K562 (cell line): ENCODE results near the gene IL12RB1. TPM values are rescaled to one million over a fixed set of nuclear protein-coding genes. Genes with fewer than 3 reads are reported as not detected.

Source experiments
- BCOR ChIP-seq: fragments of 450-650 bp; IDR thresholded peaks from 2 replicates; pipeline ENCODE4 v1.6.1; 2016
- E2F8 ChIP-seq: fragments of 450-650 bp; IDR thresholded peaks from 2 replicates; pipeline ENCODE4 v1.7.1; 2018; ENCODE audit warnings: mild to moderate bottlenecking, low read depth; ENCODE audit not compliant: partially characterized antibody
- GTF2B ChIP-seq: IDR thresholded peaks from 2 replicates; pipeline ENCODE4 v1.6.1; 2011; ENCODE audit not compliant: insufficient read length; ENCODE audit errors: extremely low read depth
- HSF4 ChIP-seq: fragments of 250-450 bp; sonication (Bioruptor Pico); IDR thresholded peaks from 2 replicates; pipeline ENCODE4 v2.1.2; 2022; ENCODE audit warnings: mild to moderate bottlenecking, moderate library complexity, borderline replicate concordance
- LARP7 ChIP-seq: fragments of 450-650 bp; IDR thresholded peaks from 2 replicates; pipeline ENCODE4 v1.6.1; 2016
- NR2F6 ChIP-seq: fragments of 450-650 bp; formaldehyde crosslinking; IDR thresholded peaks from 2 replicates; pipeline ENCODE4 v1.4.0; 2020; ENCODE audit warnings: mild to moderate bottlenecking
- PHB ChIP-seq: fragments of 250-450 bp; sonication (Bioruptor Pico); IDR thresholded peaks from 2 replicates; pipeline ENCODE4 v1.5.0; 2021
- PKNOX1 ChIP-seq: fragments of 450-650 bp; IDR thresholded peaks from 2 replicates; pipeline ENCODE4 v1.6.1; 2016
- PRDM10 ChIP-seq: fragments of 450-650 bp; IDR thresholded peaks from 2 replicates; pipeline ENCODE4 v1.6.1; 2018; ENCODE audit not compliant: partially characterized antibody
- PTRF ChIP-seq: fragments of 450-650 bp; IDR thresholded peaks from 2 replicates; pipeline ENCODE4 v1.6.1; 2016; ENCODE audit warnings: mild to moderate bottlenecking, missing genetic modification characterization, missing compliant biosample characterization
- RHOXF2B ChIP-seq: fragments of 250-450 bp; sonication (Bioruptor Pico); conservative IDR thresholded peaks from 2 replicates; pipeline ENCODE4 v1.5.1; 2021
- SETDB1 ChIP-seq: IDR thresholded peaks from one replicate; pipeline ENCODE4 v1.6.1; 2012; ENCODE audit warnings: low read length, control low read depth, inconsistent platforms
- SLC30A9 ChIP-seq: fragments of 250-450 bp; sonication (Bioruptor Pico); IDR thresholded peaks from 2 replicates; pipeline ENCODE4 v1.8.0; 2022; ENCODE audit warnings: mild to moderate bottlenecking, moderate library complexity
- SMC3 ChIP-seq: conservative IDR thresholded peaks from 2 replicates; pipeline ENCODE4 v1.6.1; 2011; ENCODE audit warnings: low read depth, low read length, improper control_type of control experiment; ENCODE audit not compliant: insufficient read depth
- SNAPC5 ChIP-seq: fragments of 250-450 bp; sonication (Bioruptor Pico); IDR thresholded peaks from 2 replicates; pipeline ENCODE4 v1.8.0; 2021; ENCODE audit warnings: moderate library complexity, mild to moderate bottlenecking, inconsistent platforms
- ZFP36 ChIP-seq: fragments of 150-350 bp; IDR thresholded peaks from 2 replicates; pipeline ENCODE4 v1.6.1; 2018; ENCODE audit warnings: low read length, low read depth; ENCODE audit not compliant: partially characterized antibody
- ZNF124 ChIP-seq: sonication (generic); formaldehyde crosslinking; IDR thresholded peaks from 2 replicates; pipeline ENCODE4 v1.8.1; 2022; ENCODE audit warnings: missing genetic modification reagents
- ZNF384 ChIP-seq: IDR thresholded peaks from 2 replicates; pipeline ENCODE4 v1.6.1; 2012; ENCODE audit warnings: low read depth, low read length, improper control_type of control experiment
- ZNF79 ChIP-seq: fragments of 250-450 bp; sonication (Bioruptor Pico); IDR thresholded peaks from 2 replicates; pipeline ENCODE4 v1.4.0; 2020; ENCODE audit warnings: low read depth, mild to moderate bottlenecking, moderate library complexity
- polyA plus RNA-seq, 8 experiments: library from polyadenylated mRNA; depleted of rRNA in 4 of 8; stranded (reverse) in 5 of 8; unstranded in 3 of 8; fragments of >200 nt; fragmentation: Nextera tagmentation in 2 of 8; fragmentation: Illumina TruSeq in 1 of 8; extraction: Ambion mirVana in 2 of 8; extraction: Trizol in 1 of 8; gene quantifications; 2 replicates each; pipeline versions ENCODE4 v1.2.1 to v1.2.3, GENCODE V29; 2011 to 2014; ENCODE audit warnings: inconsistent platforms in 1 of 8, missing spikeins in 1 of 8
- total RNA-seq, 7 experiments: library from RNA; depleted of rRNA in 6 of 7; stranded (reverse); fragments of >200 nt in 6 of 7; fragmentation: Illumina TruSeq in 2 of 7; extraction: Trizol in 2 of 7; gene quantifications; 2 replicates each; pipeline versions ENCODE4 v1.2.1 to v1.2.3, GENCODE V29; 2011 to 2021; ENCODE audit warnings: low replicate concordance in 1 of 7

Gene IL12RB1
- total and polyA plus RNA-seq, 9 of the 15 experiments (the other 6 are each of a cell fraction or from before 2014, with no cell fraction given): 0.04 to 0.07 (median 0.06) TPM; not detected in 5

GRCh38 chr19:18059902-18060301 is 26.8 kb downstream of the IL12RB1 start (continued):
- TF ChIP-seq GTF2B (no peak), E2F8 (no peak), HSF4 (no peak), PRDM10 (peak; percentile 82), ZNF124 (CRISPR knock-in tag) (no peak), ZNF384 (no peak), SMC3 (no peak), LARP7 (no peak), ZNF79 (CRISPR knock-in tag) (no peak), NR2F6 (CRISPR knock-in tag) (no peak), PHB (CRISPR knock-in tag) (no peak), ZFP36 (peak; percentile 90), SETDB1 (no peak), PKNOX1 (no peak), PTRF (no peak), SNAPC5 (CRISPR knock-in tag) (no peak), BCOR (peak; percentile 57), SLC30A9 (CRISPR knock-in tag) (no peak), RHOXF2B (no peak)
